HL-60 (cell line): Measurements from ENCODE around the gene BLVRA.

Experiments
- DNase-seq, 2 experiments: peaks; one replicate each; pipeline ENCODE4 v3.0.0-alpha.2; 2010 to 2020; ENCODE audit warnings: low read depth in 1 of 2, low spot score in 1 of 2
- H3K27ac ChIP-seq: fragments of 250-450 bp; sonication (Bioruptor Pico); replicated peaks from 2 replicates; pipeline ENCODE4 v1.5.1; 2020; ENCODE audit warnings: mild to moderate bottlenecking, moderate library complexity
- H3K27me3 ChIP-seq: fragments of 250-450 bp; sonication (Bioruptor Pico); 2 replicates; pipeline ENCODE4 v1.5.1; 2021; ENCODE audit warnings: mild to moderate bottlenecking, moderate library complexity; ENCODE audit not compliant: insufficient read depth, poor library complexity, severe bottlenecking
- H3K4me3 ChIP-seq: replicated peaks from 2 replicates; pipeline ENCODE4 v1.5.1; 2011; ENCODE audit warnings: mild to moderate bottlenecking, control low read depth, low read length; ENCODE audit not compliant: insufficient read depth
- GABPA ChIP-seq: IDR thresholded peaks from 2 replicates; pipeline ENCODE4 v1.6.1; 2012; ENCODE audit warnings: low read depth
- POLR2AphosphoS5 ChIP-seq: IDR thresholded peaks from 2 replicates; pipeline ENCODE4 v1.6.1; 2012; ENCODE audit warnings: low read depth
- SPI1 ChIP-seq: IDR thresholded peaks from 2 replicates; pipeline ENCODE4 v1.6.1; 2012; ENCODE audit warnings: low read depth, mild to moderate bottlenecking, borderline replicate concordance
- TF ChIP-seq, protein P1 (sequence below): IDR thresholded peaks from one replicate; pipeline ENCODE4 v1.5.1; 2011; ENCODE audit warnings: low read length, control low read depth, inconsistent platforms; ENCODE audit not compliant: insufficient read depth
- TF ChIP-seq, protein P2 (sequence below): IDR thresholded peaks from 2 replicates; pipeline ENCODE4 v1.6.1; 2012; ENCODE audit warnings: low read depth; ENCODE audit not compliant: insufficient replicate concordance

BLVRA gene

DNA sequence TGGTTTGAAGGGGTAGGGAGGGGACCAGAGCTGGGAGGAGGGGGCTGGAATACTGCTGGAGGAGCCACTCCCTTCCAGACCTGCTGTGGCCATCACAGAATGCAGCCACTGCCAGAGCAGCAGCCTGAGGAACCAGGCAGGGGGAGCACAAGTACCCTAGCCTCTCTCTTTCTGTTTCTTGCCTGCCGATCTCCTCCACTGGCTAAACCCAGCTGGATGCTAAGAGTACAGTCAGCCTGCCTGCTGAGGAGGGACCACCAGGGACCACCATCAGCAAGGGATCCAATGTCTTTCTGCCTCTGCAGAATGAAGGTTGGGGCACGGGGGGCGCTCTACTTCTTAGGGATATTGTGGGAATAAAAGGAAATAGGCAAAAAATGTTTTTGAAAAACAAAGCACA lies 4.7 kb downstream of the BLVRA start:
- H3K27me3 ChIP-seq = no peaks in the 10 kb centered on the region
- H3K4me3 ChIP-seq = no peak overlapping the region
- DNase-seq = no peak
- no peak for TF ChIP-seq POLR2AphosphoS5
- TF ChIP-seq, protein P1, sequence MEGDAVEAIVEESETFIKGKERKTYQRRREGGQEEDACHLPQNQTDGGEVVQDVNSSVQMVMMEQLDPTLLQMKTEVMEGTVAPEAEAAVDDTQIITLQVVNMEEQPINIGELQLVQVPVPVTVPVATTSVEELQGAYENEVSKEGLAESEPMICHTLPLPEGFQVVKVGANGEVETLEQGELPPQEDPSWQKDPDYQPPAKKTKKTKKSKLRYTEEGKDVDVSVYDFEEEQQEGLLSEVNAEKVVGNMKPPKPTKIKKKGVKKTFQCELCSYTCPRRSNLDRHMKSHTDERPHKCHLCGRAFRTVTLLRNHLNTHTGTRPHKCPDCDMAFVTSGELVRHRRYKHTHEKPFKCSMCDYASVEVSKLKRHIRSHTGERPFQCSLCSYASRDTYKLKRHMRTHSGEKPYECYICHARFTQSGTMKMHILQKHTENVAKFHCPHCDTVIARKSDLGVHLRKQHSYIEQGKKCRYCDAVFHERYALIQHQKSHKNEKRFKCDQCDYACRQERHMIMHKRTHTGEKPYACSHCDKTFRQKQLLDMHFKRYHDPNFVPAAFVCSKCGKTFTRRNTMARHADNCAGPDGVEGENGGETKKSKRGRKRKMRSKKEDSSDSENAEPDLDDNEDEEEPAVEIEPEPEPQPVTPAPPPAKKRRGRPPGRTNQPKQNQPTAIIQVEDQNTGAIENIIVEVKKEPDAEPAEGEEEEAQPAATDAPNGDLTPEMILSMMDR = no peak
- TF ChIP-seq GABPA = no peak
- TF ChIP-seq, protein P2, sequence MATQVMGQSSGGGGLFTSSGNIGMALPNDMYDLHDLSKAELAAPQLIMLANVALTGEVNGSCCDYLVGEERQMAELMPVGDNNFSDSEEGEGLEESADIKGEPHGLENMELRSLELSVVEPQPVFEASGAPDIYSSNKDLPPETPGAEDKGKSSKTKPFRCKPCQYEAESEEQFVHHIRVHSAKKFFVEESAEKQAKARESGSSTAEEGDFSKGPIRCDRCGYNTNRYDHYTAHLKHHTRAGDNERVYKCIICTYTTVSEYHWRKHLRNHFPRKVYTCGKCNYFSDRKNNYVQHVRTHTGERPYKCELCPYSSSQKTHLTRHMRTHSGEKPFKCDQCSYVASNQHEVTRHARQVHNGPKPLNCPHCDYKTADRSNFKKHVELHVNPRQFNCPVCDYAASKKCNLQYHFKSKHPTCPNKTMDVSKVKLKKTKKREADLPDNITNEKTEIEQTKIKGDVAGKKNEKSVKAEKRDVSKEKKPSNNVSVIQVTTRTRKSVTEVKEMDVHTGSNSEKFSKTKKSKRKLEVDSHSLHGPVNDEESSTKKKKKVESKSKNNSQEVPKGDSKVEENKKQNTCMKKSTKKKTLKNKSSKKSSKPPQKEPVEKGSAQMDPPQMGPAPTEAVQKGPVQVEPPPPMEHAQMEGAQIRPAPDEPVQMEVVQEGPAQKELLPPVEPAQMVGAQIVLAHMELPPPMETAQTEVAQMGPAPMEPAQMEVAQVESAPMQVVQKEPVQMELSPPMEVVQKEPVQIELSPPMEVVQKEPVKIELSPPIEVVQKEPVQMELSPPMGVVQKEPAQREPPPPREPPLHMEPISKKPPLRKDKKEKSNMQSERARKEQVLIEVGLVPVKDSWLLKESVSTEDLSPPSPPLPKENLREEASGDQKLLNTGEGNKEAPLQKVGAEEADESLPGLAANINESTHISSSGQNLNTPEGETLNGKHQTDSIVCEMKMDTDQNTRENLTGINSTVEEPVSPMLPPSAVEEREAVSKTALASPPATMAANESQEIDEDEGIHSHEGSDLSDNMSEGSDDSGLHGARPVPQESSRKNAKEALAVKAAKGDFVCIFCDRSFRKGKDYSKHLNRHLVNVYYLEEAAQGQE = no peak
- no peak for TF ChIP-seq SPI1
- no peak overlapping the region for H3K27ac ChIP-seq

DNA sequence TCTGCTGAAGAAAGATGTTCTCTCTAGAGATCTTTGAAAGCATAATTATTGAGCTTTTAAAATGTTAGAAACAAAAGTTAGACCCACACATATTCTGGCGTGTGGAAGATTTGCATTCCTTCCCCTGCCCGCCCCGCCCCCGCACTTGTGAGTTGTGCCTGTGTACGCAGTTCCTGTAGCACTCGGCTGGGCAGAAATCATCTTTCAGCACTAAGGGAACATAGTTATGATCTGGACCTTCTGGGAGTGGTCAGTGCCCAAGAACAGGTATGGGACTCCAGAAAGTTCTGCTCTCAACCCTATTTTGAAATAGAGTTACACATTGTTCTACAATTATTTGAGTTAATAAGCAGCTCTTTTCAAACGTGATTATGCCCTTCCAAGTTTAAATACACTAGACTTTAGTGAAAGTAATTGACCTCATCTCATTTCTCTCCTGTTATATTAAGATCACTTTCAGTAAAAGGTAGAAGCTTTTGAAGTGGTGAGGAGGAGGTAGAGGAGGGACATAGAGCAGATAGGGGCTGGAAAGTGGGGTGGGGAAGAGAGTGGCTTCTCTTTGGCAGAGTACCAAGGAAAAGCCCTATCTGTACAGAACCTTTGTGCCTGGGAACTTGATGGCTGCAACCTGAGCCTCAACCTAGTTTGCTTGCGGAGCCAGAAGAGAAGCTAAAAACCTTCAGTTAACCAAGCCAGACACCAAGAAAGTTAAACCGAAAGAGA lies 5.7 kb downstream of the BLVRA start:
- TF ChIP-seq, protein P2 = no peak
- no peak for TF ChIP-seq POLR2AphosphoS5
- no peak for TF ChIP-seq GABPA
- TF ChIP-seq, protein P1 = no peak
- TF ChIP-seq SPI1 = no peak
- no peak overlapping the region; the same call in 1 of the 2 replicates for H3K27ac ChIP-seq
- no peak overlapping the region for H3K4me3 ChIP-seq
- no peaks in the 10 kb centered on the region for H3K27me3 ChIP-seq
- no peak for DNase-seq

DNA sequence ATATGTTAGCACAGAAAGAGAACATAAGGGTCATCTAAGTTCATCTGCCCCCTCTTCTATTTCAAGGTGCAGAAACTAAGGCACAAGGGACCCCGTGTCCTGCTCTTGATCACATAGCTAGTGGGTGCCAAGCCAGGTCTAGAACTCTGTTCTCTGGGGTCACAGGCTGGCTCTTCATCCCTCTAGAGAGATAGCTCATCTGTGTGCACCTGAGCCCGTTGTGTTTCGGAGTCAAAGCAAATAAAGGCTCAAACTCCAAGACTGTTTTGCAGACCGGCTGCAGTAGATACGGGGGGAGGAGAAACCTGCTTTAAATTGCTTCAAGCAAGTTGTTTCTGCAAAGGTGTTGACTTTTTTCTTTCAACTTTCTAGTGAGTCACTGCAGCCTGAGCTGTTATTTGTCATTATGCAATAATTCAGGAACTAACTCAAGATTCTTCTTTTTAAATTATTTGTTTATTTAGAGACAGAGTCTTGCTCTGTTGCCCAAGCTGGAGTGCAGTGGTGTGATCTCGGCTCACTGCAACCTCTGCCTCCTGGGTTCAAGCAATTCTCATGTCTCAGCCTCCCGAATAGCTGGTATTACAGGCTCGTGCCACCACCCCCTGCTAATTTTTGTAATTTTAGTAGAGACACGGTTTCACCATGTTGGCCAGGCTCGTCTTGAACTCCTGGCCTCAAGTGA lies 6.5 kb downstream of the BLVRA start:
- TF ChIP-seq GABPA (no peak), SPI1 (no peak), POLR2AphosphoS5 (no peak)
- TF ChIP-seq, protein P1 = no peak
- TF ChIP-seq, protein P2 = no peak
- no peak for DNase-seq
- H3K27me3 ChIP-seq = no peaks in the 10 kb centered on the region
- no peak overlapping the region; the same call in 1 of the 2 replicates for H3K27ac ChIP-seq
- H3K4me3 ChIP-seq = no peak overlapping the region
